Prostate gland (tissue), 2 donors: ENCODE measurements around the gene AFTPH.

Experiments
- POLR2A ChIP-seq: fragments of 450-650 bp; IDR thresholded peaks from one replicate; pipeline ENCODE4 v1.6.1; 2016; ENCODE audit warnings: antibody characterized with exemption, mild to moderate bottlenecking
- POLR2AphosphoS5 ChIP-seq: sonication (generic); formaldehyde crosslinking; IDR thresholded peaks from one replicate; pipeline ENCODE4 v1.6.1; 2017; ENCODE audit warnings: antibody characterized with exemption
- TF ChIP-seq, protein P1 (sequence below), 4 experiments: fragments of 200-600 bp in 2 of 4; fragments of 450-650 bp in 2 of 4; sonication (generic) in 2 of 4; IDR thresholded peaks; 1 replicate in 3 of 4; 2 replicates in 1 of 4; pipeline ENCODE4 v1.5.1; 2016 to 2019; ENCODE audit warnings: antibody characterized with exemption in 4 of 4, mild to moderate bottlenecking in 2 of 4, moderate library complexity in 2 of 4

DNA sequence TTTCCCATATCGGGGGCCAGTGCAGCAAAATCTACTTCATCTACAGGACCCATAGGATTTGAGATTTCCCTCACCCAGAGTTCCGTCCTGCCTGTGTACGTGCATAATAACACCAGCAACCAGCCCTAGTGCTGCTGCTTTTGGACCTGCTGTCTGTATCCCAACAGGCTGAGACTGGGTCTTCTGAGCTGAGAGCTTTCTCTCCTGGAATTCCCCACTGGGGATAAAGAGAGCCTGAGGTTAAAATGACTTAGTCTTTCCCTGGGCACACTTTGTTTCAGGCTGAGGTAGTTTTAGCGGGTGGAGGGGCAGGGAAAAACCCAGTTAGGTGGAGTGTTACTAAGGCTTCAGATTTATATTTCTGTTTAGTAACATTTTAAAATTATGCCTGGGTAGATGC lies 67.1 kb downstream of the AFTPH start:
- TF ChIP-seq, protein P1, sequence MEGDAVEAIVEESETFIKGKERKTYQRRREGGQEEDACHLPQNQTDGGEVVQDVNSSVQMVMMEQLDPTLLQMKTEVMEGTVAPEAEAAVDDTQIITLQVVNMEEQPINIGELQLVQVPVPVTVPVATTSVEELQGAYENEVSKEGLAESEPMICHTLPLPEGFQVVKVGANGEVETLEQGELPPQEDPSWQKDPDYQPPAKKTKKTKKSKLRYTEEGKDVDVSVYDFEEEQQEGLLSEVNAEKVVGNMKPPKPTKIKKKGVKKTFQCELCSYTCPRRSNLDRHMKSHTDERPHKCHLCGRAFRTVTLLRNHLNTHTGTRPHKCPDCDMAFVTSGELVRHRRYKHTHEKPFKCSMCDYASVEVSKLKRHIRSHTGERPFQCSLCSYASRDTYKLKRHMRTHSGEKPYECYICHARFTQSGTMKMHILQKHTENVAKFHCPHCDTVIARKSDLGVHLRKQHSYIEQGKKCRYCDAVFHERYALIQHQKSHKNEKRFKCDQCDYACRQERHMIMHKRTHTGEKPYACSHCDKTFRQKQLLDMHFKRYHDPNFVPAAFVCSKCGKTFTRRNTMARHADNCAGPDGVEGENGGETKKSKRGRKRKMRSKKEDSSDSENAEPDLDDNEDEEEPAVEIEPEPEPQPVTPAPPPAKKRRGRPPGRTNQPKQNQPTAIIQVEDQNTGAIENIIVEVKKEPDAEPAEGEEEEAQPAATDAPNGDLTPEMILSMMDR (IDR thresholded peaks at IDR 0.05), result no peak
- no peak for TF ChIP-seq POLR2A
- no peak for TF ChIP-seq POLR2AphosphoS5
